ENCODE data around the gene DNAJC16.

The DNAJC16 gene

GRCh38 chr1:15540186-15540585 lies 13.5 kb downstream of the DNAJC16 start:
- DNase-seq (ENCODE audit: low read depth in 2 of 2): no peak

DNA sequence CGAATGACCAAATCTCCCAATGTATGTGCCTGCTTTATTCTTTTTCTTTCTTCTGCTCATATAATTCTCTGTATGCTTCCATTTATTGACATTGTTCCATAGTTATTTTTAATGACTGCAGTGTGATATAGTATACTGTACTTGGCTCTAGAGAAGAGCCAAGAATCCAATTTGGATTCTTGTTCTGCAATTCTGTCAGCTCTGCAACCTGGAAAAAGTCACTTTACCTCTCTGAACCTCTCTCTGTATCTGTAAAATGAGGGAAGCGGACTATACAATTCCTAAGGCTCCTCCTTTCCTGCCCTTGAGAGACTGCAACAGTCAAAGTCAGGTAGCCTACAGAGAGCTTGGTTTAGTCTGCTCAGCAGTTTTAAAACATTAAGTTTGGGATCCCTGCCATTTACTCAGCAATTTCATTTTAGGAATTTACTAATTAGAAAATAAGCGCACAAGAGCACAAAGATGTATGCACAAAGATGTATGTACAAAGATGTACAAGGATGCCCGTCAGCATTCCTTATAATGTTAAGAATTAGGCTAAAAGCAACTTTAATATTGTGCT lies 14.7 kb downstream of the DNAJC16 start:
- DNase-seq (ENCODE audit: low read depth in 2 of 2): no peak

DNA sequence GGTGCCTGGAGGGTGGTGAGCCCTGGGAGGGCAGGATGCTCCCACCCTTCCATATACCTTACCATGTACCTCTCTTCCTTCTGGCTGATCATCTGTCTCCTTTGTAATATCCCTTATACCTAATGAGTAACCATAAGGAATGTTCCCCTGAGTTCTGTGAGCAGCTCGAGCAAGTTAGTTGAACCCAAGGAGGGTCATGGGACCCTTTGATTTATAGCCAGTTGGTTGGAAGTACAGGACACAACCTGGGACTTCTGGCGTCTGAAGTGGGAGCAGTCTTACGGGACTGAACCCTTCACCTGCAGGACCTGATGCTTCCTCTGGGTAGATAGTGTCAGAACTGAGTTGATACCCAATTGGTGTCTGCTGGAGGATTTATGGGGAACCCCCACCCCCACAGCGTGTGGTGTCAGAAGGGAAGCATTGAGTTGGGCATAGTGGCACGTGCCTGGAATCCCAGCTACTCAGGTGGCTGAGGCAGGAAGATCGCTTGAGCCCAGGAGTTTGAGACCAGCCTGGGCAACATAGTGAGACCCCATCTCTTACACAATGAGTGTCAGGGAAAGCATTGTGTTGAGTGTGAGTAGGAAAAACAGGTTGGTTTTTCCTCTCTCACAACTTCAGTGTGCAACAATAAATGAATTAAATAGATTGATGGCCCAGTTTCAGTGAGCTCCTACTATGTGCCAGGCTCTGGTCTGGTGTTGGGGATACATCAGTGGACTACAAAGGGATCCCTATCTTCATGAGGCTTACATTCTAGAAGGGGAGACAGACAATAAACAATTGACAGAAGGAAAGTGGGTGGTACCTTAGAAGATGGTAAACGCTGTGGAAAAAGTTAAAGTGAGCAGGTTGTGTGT lies 16.0 kb downstream of the DNAJC16 start:
- DNase-seq (ENCODE audit: low read depth in 2 of 2): no peak

GRCh38 chr1:15543251-15543588 lies 16.6 kb downstream of the DNAJC16 start:
- DNase-seq (ENCODE audit: low read depth in 2 of 2): no peak

- no peak for DNase-seq (ENCODE audit: low read depth in 2 of 2)
Observed at GRCh38 chr1:15543589-15544568, 17.2 kb downstream of the DNAJC16 start.

DNA sequence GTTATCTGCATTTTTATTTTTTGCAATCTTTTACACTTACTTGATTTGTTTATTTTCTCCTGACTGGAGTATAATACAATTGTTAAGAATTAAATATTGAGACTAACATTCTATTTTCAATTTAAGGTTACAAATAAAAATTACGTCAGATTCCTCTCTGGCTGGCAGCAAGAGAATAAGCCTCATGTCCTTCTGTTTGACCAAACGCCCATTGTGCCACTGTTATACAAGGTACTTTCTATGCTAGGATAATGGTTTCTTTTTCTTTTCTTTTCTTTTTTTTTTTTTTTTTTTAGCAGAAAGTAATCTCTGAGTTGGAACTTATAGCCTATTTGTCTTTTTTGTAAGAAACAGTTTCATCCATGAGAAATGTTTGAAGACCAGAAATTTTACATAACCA lies 20.0 kb downstream of the DNAJC16 start:
- DNase-seq (ENCODE audit: low read depth in 2 of 2): no peak

DNA sequence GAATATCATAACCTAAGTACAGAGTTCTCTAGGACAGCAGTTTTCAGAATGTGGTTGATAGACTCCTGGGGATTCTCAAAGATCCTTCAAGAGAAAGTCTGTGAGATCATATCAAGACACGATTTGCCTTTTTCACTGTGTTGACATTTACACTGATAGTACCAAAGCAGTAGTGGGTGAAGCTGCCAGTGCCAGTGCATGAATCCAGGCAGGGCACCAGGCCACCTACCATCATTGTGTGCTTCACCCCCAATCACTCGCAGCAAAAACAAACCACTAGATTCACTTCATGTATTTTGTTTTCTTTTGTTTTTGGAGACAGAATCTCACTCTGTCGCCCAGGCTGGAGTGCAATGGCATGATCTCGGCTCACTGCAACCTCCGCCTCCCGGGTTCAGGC lies 23.9 kb downstream of the DNAJC16 start:
- no peak for DNase-seq (ENCODE audit: low read depth in 2 of 2)

DNA sequence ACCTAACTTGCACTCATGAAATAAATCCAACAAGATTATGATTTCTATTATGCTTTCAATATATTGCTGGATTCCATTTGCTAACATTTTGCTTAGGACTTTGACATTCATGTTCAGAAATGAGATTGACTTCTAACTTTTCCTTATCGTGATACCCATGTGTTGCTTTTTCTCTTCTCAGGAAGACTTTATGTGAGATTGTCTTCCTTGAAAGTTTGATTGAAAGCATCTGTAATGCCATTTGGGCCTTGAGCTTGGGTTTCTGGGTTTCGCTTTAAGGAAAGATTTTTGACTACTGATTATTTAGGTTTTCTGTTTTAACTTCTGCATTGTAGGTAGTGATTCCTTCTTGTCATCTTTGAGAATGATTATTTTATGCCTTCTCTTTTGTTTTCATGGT lies 30.4 kb downstream of the DNAJC16 start:
- no peak for DNase-seq (ENCODE audit: low read depth in 2 of 2)

DNA sequence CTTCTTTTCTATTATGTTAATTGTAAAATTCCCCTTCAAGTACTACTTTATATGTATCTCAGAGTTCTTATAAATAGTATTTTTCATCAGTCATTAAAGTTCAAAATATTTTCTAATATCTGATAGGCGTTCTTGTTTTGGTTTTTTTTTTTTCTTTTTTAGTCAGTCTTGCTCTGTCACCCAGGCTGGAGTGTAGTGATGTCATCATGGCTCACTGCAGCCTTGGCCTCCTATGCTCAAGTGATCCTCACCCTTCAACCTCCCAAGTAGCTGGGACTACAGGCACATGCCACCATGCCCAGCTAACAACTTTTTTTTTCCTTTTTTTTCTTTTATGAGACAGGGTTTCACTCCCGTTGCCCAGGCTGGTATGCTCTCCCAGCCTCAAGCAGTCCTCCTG lies 30.9 kb downstream of the DNAJC16 start:
- DNase-seq (ENCODE audit: low read depth in 2 of 2): no peak

DNA sequence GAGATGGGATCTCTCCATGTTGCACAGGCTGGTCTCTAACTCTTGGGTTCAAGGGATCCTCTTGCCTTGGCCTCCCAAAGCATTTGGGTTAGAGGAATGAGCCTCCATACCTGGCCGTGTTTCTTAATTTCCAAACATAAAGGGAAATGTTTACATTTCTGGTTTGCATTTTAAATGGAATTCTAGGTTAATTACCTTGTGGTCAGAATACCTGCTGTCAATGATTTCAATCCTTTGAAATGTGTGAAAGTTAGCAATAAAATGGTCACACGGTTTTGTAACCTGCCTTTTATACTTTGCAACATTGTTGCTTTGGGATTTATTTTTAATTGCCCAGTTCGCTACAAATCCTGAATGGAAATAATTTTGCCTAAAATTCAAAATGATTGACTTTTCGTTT lies 31.9 kb downstream of the DNAJC16 start:
- DNase-seq (ENCODE audit: low read depth in 2 of 2): no peak

- DNase-seq (ENCODE audit: low read depth in 2 of 2): no peak
Observed at GRCh38 chr1:15559189-15559810, 32.7 kb downstream of the DNAJC16 start.

GRCh38 chr1:15568387-15569073 lies 41.9 kb downstream of the DNAJC16 start:
- DNase-seq (ENCODE audit: low read depth in 2 of 2): no peak

DNA sequence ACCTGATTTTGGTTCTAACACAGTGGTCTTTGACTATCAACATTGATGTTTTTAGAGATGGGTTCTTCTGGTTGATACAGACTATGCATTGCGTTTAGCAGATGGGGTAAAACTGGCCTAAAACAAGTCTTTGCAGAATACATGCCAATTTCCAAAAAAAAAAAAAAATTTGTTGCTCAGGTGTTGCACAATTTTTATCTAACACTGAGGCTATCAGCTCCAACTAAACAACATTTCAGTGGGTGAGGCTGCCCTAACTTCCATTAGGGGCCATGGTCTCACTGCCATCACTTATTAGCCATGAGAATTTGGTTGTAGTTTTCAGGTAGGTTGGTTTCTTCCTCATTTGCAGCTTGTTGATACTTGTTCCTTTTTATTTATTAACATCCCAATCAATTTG lies 44.2 kb downstream of the DNAJC16 start:
- DNase-seq (ENCODE audit: low read depth in 2 of 2): no peak

DNA sequence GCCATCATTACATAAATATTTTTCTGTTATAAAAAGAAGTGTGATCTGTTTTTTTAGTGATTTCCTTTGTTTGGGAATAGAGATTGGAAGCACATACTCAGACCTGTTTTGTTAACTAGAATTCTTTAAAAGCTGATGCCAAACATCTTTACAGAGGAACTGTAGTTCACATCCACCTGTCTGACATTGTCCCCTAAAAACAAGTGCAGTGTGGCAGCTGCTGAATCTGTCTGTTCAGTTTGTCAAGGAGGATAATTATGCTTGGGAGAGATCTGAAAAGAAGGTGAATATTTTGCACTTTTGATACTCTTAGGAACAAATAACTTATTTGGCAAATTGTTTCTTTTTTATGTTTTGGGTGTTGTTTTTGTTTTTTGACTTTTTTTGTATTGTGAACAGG lies 44.6 kb downstream of the DNAJC16 start:
- no peak for DNase-seq (ENCODE audit: low read depth in 2 of 2)

DNA sequence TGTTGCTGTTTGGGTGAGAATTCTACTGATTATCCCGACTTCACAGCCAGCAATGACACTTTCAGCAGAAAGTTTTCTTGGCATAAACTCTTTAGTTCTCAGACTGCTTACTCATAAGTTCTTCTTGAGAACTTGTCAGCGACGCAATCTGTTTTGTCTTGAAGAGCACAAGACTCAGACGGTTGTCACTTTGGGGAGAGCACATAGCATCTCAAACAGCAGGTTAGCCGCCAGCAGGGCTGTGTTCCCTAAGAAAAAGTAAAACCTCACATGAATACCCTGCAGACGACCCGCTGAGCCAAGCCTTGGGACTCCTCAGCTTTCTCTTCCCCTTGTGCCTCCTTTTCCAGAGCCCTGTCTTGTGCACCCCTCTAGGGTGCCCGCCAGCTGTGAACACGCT lies 46.8 kb downstream of the DNAJC16 start:
- no peak for DNase-seq (ENCODE audit: low read depth in 2 of 2)

DNA sequence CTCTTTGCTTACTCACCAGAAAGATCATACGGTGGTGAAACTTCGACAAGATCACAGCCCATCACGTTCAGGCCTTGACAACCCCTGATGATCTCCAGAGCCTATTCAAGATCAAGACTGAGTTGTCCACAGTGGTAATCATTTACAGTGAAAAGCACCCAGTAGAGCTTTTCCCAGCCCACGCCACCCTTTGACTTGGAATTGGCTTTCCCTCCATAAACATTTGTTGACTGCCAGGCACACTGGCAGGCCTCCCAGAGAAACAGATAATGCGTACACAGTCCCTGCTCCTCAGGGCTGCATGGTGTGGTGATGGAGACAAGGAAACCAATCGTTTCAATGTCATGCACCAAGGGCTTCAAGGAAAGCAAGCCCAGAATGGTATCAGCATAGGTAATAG lies 48.1 kb downstream of the DNAJC16 start:
- no peak for DNase-seq (ENCODE audit: low read depth in 2 of 2)

DNA sequence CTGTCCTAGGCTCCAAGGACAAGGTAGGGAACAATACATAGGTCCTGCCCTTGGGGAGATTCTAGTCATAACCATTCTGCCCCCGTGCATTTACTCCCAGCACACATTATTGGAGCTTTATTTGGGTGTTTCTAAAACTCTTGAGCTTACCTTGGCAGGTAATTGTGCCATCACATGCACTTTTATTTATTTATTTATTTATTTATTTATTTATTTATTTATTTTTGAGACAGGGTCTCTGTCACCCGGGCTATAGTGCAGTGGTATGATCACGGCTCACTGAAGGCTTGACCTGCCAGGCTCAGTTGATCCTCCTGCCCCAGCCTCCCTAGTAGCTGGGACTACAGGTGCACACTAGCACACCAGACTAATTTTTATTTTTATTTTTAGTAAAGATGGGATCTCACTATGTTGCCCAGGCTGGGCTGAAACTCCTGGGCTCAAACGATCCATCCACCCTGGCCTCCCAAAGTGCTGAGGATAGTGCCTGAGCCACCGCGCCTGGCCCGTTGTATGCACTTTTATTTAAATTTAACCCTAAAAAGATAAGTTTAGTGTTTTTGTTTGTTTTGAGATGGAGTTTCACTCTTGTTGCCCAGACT lies 49.0 kb downstream of the DNAJC16 start:
- DNase-seq (ENCODE audit: low read depth in 2 of 2): no peak

GRCh38 chr1:15577691-15578090 lies 51.0 kb downstream of the DNAJC16 start:
- no peak for DNase-seq (ENCODE audit: low read depth in 2 of 2)

DNA sequence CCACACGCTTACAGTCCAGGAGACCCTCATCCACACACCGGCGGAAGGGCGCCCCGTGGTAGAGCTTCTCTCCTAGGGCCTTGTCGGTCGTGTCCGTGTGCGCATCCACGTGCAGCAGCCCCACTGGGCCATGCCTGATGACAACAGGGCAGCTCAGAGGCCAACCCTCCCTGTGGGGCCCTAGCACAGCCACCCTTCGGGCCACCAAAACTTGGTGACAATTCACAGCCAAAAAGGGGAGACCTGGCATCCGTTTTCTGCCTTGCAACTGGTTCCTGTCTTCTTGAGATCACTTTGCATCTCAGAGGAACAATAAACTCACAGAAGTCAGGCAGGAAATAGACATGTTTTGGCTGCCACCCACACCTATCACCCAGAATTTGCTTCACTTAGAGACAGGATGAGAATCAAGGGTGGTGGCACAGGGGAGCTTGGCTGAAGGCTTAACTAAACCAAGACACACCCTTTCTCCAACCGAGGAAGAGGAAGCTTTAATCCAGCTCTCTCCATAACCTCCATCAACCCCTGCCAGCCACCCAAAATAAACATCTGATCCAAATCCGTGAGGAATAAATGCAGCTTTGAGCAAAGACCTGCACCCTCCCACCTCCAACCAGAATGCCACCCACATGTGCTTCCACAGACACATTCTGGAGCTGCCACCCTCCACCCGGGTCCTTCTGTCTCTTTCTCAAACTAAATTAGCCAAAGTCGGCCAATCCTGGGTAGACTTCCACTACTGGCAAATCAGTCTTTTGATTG lies 52.5 kb downstream of the DNAJC16 start:
- no peak for DNase-seq (ENCODE audit: low read depth in 2 of 2)

DNA sequence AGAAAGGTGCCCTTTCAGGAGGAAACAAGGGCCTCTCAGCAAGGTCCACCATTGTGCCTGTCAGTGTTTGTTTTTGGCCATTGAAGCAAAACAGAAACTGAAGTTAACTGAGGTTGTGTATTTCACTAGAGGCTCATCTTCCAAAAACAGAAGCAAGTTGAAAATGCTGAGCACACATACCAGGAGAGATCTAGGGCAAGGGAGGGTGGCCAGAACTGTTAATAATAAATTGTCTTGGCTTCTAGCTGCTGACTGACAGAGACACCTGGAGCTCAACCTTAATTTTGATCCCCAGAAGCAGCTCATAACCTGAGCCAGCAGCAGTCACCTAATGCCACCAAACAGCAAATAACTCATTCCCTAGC lies 53.0 kb downstream of the DNAJC16 start:
- no peak for DNase-seq (ENCODE audit: low read depth in 2 of 2)
